Activated T-cell treated with anti-CD3 and anti-CD28 coated beads, Interleukin-2, amount 50 U/mL, for 1 hour (primary cell): ENCODE data around the gene NTRK3.

Experiments
- DNase-seq: peaks from one replicate; pipeline ENCODE4 v3.0.0-alpha.2; 2020

Gene NTRK3

GRCh38 chr15:88225461-88225860 lies 31.1 kb downstream of the NTRK3 start:
- DNase-seq = no peak

GRCh38 chr15:88223084-88223483 lies 33.5 kb downstream of the NTRK3 start:
- DNase-seq = no peak

GRCh38 chr15:88221836-88222235 lies 34.7 kb downstream of the NTRK3 start:
- no peak for DNase-seq

- no peak for DNase-seq
These were observed 35.9 kb downstream of the NTRK3 start for GRCh38 chr15:88220443-88221335.

GRCh38 chr15:88219623-88220022 lies 36.9 kb downstream of the NTRK3 start:
- DNase-seq = no peak

- no peak for DNase-seq
These were observed 37.9 kb downstream of the NTRK3 start for GRCh38 chr15:88218557-88219221.

GRCh38 chr15:88215066-88215648 lies 41.4 kb downstream of the NTRK3 start:
- no peak for DNase-seq

- no peak for DNase-seq
These were observed 47.4 kb downstream of the NTRK3 start for GRCh38 chr15:88209111-88209510.

GRCh38 chr15:88208396-88208795 lies 48.1 kb downstream of the NTRK3 start:
- DNase-seq = no peak

GRCh38 chr15:88207565-88207964 lies 49.0 kb downstream of the NTRK3 start:
- DNase-seq = no peak

- DNase-seq = no peak
These were observed 52.0 kb downstream of the NTRK3 start for GRCh38 chr15:88204584-88204983.

- no peak for DNase-seq
These were observed 54.3 kb downstream of the NTRK3 start for GRCh38 chr15:88202231-88202630.

- DNase-seq = no peak
These were observed 55.3 kb downstream of the NTRK3 start for GRCh38 chr15:88201207-88201606.

GRCh38 chr15:88196961-88197360 lies 59.6 kb downstream of the NTRK3 start:
- no peak for DNase-seq

- no peak for DNase-seq
These were observed 62.4 kb downstream of the NTRK3 start for GRCh38 chr15:88194162-88194561.

- DNase-seq = no peak
These were observed 63.1 kb downstream of the NTRK3 start for GRCh38 chr15:88193415-88193814.

- no peak for DNase-seq
These were observed 64.8 kb downstream of the NTRK3 start for GRCh38 chr15:88191812-88192165.

- no peak for DNase-seq
These were observed 66.3 kb downstream of the NTRK3 start for GRCh38 chr15:88190232-88190631.

- no peak for DNase-seq
These were observed 68.2 kb downstream of the NTRK3 start for GRCh38 chr15:88188300-88188699.

GRCh38 chr15:88187195-88187594 lies 69.3 kb downstream of the NTRK3 start:
- no peak for DNase-seq

GRCh38 chr15:88185584-88185983 lies 71.0 kb downstream of the NTRK3 start:
- no peak for DNase-seq

GRCh38 chr15:88181613-88182012 lies 74.9 kb downstream of the NTRK3 start:
- DNase-seq = no peak

- no peak for DNase-seq
These were observed 77.0 kb downstream of the NTRK3 start for GRCh38 chr15:88179562-88179961.

GRCh38 chr15:88178631-88179030 lies 77.9 kb downstream of the NTRK3 start:
- DNase-seq = no peak
